K562 (cell line): ENCODE measurements around the gene PRR7. TPM values are rescaled to one million over a fixed set of nuclear protein-coding genes. Genes with fewer than 3 reads are reported as not detected.
A peak's percentile ranks its signal among the peaks of the same experiment; 100 is the strongest.

Experiments
- CBX2 ChIP-seq: fragments of 200-600 bp; sonication (generic); IDR thresholded peaks from one replicate; pipeline ENCODE4 v1.6.1; 2012; ENCODE audit warnings: mild to moderate bottlenecking, low read length, inconsistent platforms; ENCODE audit not compliant: insufficient read depth, poor library complexity, severe bottlenecking
- CREB1 ChIP-seq, 2 experiments: sonication (generic) in 1 of 2; formaldehyde crosslinking in 1 of 2; IDR thresholded peaks; 2 replicates each; pipeline versions ENCODE4 v1.6.1 to v1.8.0; 2012 to 2022; ENCODE audit warnings: inconsistent platforms in 1 of 2, mild to moderate bottlenecking in 1 of 2, missing genetic modification reagents in 1 of 2, moderate library complexity in 1 of 2
- FOXJ2 ChIP-seq: fragments of 200-800 bp; sonication (Bioruptor generic); IDR thresholded peaks from 2 replicates; pipeline ENCODE4 v1.6.1; 2016; ENCODE audit warnings: missing genetic modification characterization, missing compliant biosample characterization
- FOXK1 ChIP-seq: sonication (generic); formaldehyde crosslinking; IDR thresholded peaks from 2 replicates; pipeline ENCODE4 v1.8.0; 2022; ENCODE audit warnings: missing genetic modification reagents, mild to moderate bottlenecking, borderline replicate concordance
- FUS ChIP-seq: fragments of 200-400 bp; formaldehyde crosslinking; optimal IDR thresholded peaks from 2 replicates; pipeline ENCODE3; 2017; ENCODE audit warnings: low read depth, low read length
- HNRNPL ChIP-seq: fragments of 200-400 bp; formaldehyde crosslinking; IDR thresholded peaks from 2 replicates; pipeline ENCODE4 v1.6.1; 2017; ENCODE audit warnings: low read depth, mild to moderate bottlenecking, low read length
- JUND ChIP-seq, 2 experiments: IDR thresholded peaks; 2 replicates in 1 of 2; 3 replicates in 1 of 2; pipeline ENCODE4 v1.6.1; 2011; ENCODE audit warnings: borderline replicate concordance in 2 of 2, low read depth in 2 of 2, low read length in 2 of 2, improper control_type of control experiment in 1 of 2, missing biosample characterization in 1 of 2, missing genetic modification characterization in 1 of 2, missing genetic modification reagents in 1 of 2
- KLF16 ChIP-seq: IDR thresholded peaks from 2 replicates; pipeline ENCODE4 v1.6.1; 2016; ENCODE audit warnings: antibody characterized with exemption
- MECOM ChIP-seq: fragments of 250-450 bp; sonication (Bioruptor Pico); IDR thresholded peaks from 2 replicates; pipeline ENCODE4 v1.8.0; 2022; ENCODE audit warnings: inconsistent platforms
- PPARD ChIP-seq: fragments of 250-450 bp; sonication (Bioruptor Pico); IDR thresholded peaks from 2 replicates; pipeline ENCODE4 v1.8.0; 2022; ENCODE audit warnings: inconsistent platforms, mild to moderate bottlenecking, moderate library complexity
- RBFOX2 ChIP-seq: fragments of 200-400 bp; formaldehyde crosslinking; IDR thresholded peaks from 2 replicates; pipeline ENCODE4 v1.6.1; 2017; ENCODE audit warnings: low read depth, mild to moderate bottlenecking, low read length, moderate library complexity
- RBM14 ChIP-seq: fragments of 200-400 bp; formaldehyde crosslinking; IDR thresholded peaks from 2 replicates; pipeline ENCODE4 v1.6.1; 2018; ENCODE audit warnings: low read depth, mild to moderate bottlenecking, low read length, moderate library complexity, borderline replicate concordance; ENCODE audit not compliant: insufficient read depth
- RBM22 ChIP-seq: fragments of 200-400 bp; formaldehyde crosslinking; IDR thresholded peaks from 2 replicates; pipeline ENCODE4 v1.6.1; 2018; ENCODE audit warnings: low read length, low read depth; ENCODE audit not compliant: poor library complexity, severe bottlenecking
- RCOR1 ChIP-seq, 2 experiments: IDR thresholded peaks; 2 replicates each; pipeline ENCODE4 v1.6.1; 2012; ENCODE audit warnings: low read depth in 2 of 2, low read length in 2 of 2, borderline replicate concordance in 1 of 2, improper control_type of control experiment in 1 of 2
- SMAD3 ChIP-seq: fragments of 450-650 bp; formaldehyde crosslinking; conservative IDR thresholded peaks from 2 replicates; pipeline ENCODE4 v1.4.0; 2020; ENCODE audit warnings: mild to moderate bottlenecking
- SNRNP70 ChIP-seq: fragments of 200-400 bp; formaldehyde crosslinking; optimal IDR thresholded peaks from 2 replicates; pipeline ENCODE3; 2017; ENCODE audit warnings: low read depth, low read length
- SRSF3 ChIP-seq: fragments of 200-400 bp; formaldehyde crosslinking; IDR thresholded peaks from 2 replicates; pipeline ENCODE4 v1.6.1; 2016; ENCODE audit warnings: mild to moderate bottlenecking, low read length, moderate library complexity; ENCODE audit not compliant: insufficient read depth
- TAF15 ChIP-seq: fragments of 200-400 bp; formaldehyde crosslinking; IDR thresholded peaks from 2 replicates; pipeline ENCODE4 v1.6.1; 2017; ENCODE audit warnings: mild to moderate bottlenecking, low read depth, low read length, moderate library complexity
- TCF7L2 ChIP-seq: fragments of 150-350 bp; IDR thresholded peaks from 2 replicates; pipeline ENCODE4 v1.6.1; 2016; ENCODE audit warnings: low read depth, mild to moderate bottlenecking, low read length, moderate library complexity
- TGIF2 ChIP-seq: sonication (generic); formaldehyde crosslinking; IDR thresholded peaks from 2 replicates; pipeline ENCODE4 v1.8.1; 2022; ENCODE audit warnings: mild to moderate bottlenecking, missing genetic modification reagents, moderate library complexity
- ZNF668 ChIP-seq: fragments of 250-450 bp; sonication (Bioruptor Pico); IDR thresholded peaks from 2 replicates; pipeline ENCODE4 v1.8.0; 2022; ENCODE audit warnings: mild to moderate bottlenecking, inconsistent platforms
- polyA plus RNA-seq, 8 experiments: library from polyadenylated mRNA; depleted of rRNA in 4 of 8; stranded (reverse) in 5 of 8; unstranded in 3 of 8; fragments of >200 nt; fragmentation: Nextera tagmentation in 2 of 8; fragmentation: Illumina TruSeq in 1 of 8; extraction: Ambion mirVana in 2 of 8; extraction: Trizol in 1 of 8; gene quantifications; 2 replicates each; pipeline versions ENCODE4 v1.2.1 to v1.2.3, GENCODE V29; 2011 to 2014; ENCODE audit warnings: inconsistent platforms in 1 of 8, missing spikeins in 1 of 8
- total RNA-seq, 7 experiments: library from RNA; depleted of rRNA in 6 of 7; stranded (reverse); fragments of >200 nt in 6 of 7; fragmentation: Illumina TruSeq in 2 of 7; extraction: Trizol in 2 of 7; gene quantifications; 2 replicates each; pipeline versions ENCODE4 v1.2.1 to v1.2.3, GENCODE V29; 2011 to 2021; ENCODE audit warnings: low replicate concordance in 1 of 7
- TF ChIP-seq, protein P1 (sequence below): fragments of 450-650 bp; formaldehyde crosslinking; IDR thresholded peaks from 2 replicates; pipeline ENCODE4 v1.4.0; 2022; ENCODE audit warnings: missing genetic modification characterization
- TF ChIP-seq, protein P2 (sequence below): IDR thresholded peaks from 2 replicates; pipeline ENCODE4 v1.6.1; 2011; ENCODE audit warnings: borderline replicate concordance, low read depth, mild to moderate bottlenecking, moderate library complexity, low read length; ENCODE audit not compliant: insufficient read depth, poor library complexity, severe bottlenecking

The PRR7 gene
- total and polyA plus RNA-seq, 9 of the 15 experiments (the other 6 are each of a cell fraction or from before 2014, with no cell fraction given): 0.80 to 11.3 (median 10.4) TPM; not detected in 4

DNA sequence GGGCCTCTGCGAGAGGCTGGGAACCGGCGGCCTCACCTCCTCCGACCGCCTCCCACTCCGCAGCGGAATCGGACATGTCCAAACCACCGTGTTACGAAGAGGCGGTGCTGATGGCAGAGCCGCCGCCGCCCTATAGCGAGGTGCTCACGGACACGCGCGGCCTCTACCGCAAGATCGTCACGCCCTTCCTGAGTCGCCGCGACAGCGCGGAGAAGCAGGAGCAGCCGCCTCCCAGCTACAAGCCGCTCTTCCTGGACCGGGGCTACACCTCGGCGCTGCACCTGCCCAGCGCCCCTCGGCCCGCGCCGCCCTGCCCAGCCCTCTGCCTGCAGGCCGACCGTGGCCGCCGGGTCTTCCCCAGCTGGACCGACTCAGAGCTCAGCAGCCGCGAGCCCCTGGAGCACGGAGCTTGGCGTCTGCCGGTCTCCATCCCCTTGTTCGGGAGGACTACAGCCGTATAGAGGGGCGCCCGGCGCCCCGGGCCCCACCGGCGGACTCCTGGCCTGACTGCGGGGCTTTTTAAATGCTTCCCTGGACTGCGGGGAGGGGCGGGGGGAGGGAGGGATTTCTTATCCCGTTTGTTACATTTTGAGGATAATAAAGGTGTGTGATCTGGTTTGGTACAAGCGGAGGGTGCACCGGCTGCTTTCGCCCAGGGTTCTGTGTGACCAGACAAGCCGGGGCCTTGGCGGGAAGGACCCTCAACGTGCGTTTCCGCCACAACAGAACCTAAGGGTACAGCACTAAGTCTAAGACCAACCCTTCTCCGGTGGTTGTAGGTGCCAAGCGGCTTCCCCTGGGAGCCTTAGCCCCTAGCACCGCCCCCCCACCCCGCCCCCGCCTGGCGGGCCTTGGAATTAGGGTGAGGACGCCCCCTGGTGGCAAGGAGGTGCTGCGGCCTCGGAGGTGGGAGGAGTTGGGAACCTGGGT is 9.3 kb downstream of the PRR7 start (continued):
- TF ChIP-seq, protein P1, sequence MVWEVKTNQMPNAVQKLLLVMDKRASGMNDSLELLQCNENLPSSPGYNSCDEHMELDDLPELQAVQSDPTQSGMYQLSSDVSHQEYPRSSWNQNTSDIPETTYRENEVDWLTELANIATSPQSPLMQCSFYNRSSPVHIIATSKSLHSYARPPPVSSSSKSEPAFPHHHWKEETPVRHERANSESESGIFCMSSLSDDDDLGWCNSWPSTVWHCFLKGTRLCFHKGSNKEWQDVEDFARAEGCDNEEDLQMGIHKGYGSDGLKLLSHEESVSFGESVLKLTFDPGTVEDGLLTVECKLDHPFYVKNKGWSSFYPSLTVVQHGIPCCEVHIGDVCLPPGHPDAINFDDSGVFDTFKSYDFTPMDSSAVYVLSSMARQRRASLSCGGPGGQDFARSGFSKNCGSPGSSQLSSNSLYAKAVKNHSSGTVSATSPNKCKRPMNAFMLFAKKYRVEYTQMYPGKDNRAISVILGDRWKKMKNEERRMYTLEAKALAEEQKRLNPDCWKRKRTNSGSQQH (CRISPR knock-in tag): no peak
- TF ChIP-seq RBM22 (peak; percentile 2), TCF7L2 (no peak), RCOR1 (IDR thresholded peaks at IDR 0.05; ENCODE audit: borderline replicate concordance in 1 of 2, low read depth in 2 of 2, low read length in 2 of 2) (peak in 1 of 2 experiments; percentile 36; a peak in 1 of 4 replicates), TGIF2 (peak; percentile 13; the same call in 1 of the 2 replicates), RBM14 (0 out of 2 replicates have a peak, but pooled peaks have one; percentile 27), CBX2 (no peak), FOXK1 (0 out of 2 replicates have a peak, but pooled peaks have one; percentile 22), JUND (IDR thresholded peaks at IDR 0.05; ENCODE audit: borderline replicate concordance, low read depth, low read length) (peak; percentile 11; the same call in 1 of the 2 replicates), JUND (tag; IDR thresholded peaks at IDR 0.05; ENCODE audit: borderline replicate concordance, low read depth, low read length) (0 out of 3 replicates have a peak, but pooled peaks have one; percentile 1), FUS (peak; percentile 0), FOXJ2 (no peak), RBFOX2 (peak; percentile 78), SRSF3 (no peak), ZNF668 (CRISPR knock-in tag) (no peak), PPARD (CRISPR knock-in tag) (no peak), HNRNPL (no peak), SNRNP70 (no peak), CREB1 (IDR thresholded peaks at IDR 0.05) (no peak), CREB1 (CRISPR knock-in tag; IDR thresholded peaks at IDR 0.05) (0 out of 2 replicates have a peak, but pooled peaks have one; percentile 29), SMAD3 (CRISPR knock-in tag) (no peak), TAF15 (no peak), MECOM (CRISPR knock-in tag) (no peak), KLF16 (peak; percentile 44; the same call in 1 of the 2 replicates)
- TF ChIP-seq, protein P2, sequence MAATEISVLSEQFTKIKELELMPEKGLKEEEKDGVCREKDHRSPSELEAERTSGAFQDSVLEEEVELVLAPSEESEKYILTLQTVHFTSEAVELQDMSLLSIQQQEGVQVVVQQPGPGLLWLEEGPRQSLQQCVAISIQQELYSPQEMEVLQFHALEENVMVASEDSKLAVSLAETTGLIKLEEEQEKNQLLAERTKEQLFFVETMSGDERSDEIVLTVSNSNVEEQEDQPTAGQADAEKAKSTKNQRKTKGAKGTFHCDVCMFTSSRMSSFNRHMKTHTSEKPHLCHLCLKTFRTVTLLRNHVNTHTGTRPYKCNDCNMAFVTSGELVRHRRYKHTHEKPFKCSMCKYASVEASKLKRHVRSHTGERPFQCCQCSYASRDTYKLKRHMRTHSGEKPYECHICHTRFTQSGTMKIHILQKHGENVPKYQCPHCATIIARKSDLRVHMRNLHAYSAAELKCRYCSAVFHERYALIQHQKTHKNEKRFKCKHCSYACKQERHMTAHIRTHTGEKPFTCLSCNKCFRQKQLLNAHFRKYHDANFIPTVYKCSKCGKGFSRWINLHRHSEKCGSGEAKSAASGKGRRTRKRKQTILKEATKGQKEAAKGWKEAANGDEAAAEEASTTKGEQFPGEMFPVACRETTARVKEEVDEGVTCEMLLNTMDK: peak; percentile 98
